Adrenal gland (tissue), 5 donors: ENCODE results near the gene EMILIN1.

Experiments
- POLR2A ChIP-seq, 2 donors: fragments of 450-650 bp; IDR thresholded peaks; one replicate each; pipeline ENCODE4 v1.6.1; 2017; ENCODE audit warnings: antibody characterized with exemption in 2 of 2, mild to moderate bottlenecking in 2 of 2, moderate library complexity in 1 of 2
- TF ChIP-seq, protein P1 (sequence below), 6 experiments: fragments of 450-650 bp in 4 of 6; fragments of 200-600 bp in 2 of 6; sonication (generic) in 1 of 6; IDR thresholded peaks; 1 replicate in 5 of 6; 2 replicates in 1 of 6; pipeline versions ENCODE4 v1.5.1 to v1.8.0; 2016 to 2021; ENCODE audit warnings: antibody characterized with exemption in 6 of 6, mild to moderate bottlenecking in 2 of 6, moderate library complexity in 1 of 6
- donor health status: DM: no; HTN: no; CAD: no.

DNA sequence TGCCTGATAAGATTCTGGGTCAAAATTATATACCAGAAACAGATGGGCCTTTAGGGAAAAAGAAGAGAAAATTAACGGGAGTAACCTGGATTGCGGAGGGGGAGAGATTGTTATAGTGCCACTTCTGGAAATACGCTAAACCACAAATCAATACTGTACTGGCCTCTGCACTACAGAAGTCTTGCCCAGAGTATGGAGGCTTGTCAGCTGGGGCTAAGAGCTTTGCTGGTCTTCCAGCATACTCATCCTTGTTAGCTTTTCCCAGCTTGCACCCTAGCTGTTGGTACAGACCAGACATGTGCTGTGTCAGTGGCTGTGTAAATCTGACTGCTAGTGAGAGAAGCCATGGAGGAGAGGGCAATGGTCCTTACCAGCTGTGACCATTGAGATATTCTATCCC is 18.1 kb upstream of the EMILIN1 start:
- TF ChIP-seq, protein P1, sequence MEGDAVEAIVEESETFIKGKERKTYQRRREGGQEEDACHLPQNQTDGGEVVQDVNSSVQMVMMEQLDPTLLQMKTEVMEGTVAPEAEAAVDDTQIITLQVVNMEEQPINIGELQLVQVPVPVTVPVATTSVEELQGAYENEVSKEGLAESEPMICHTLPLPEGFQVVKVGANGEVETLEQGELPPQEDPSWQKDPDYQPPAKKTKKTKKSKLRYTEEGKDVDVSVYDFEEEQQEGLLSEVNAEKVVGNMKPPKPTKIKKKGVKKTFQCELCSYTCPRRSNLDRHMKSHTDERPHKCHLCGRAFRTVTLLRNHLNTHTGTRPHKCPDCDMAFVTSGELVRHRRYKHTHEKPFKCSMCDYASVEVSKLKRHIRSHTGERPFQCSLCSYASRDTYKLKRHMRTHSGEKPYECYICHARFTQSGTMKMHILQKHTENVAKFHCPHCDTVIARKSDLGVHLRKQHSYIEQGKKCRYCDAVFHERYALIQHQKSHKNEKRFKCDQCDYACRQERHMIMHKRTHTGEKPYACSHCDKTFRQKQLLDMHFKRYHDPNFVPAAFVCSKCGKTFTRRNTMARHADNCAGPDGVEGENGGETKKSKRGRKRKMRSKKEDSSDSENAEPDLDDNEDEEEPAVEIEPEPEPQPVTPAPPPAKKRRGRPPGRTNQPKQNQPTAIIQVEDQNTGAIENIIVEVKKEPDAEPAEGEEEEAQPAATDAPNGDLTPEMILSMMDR (IDR thresholded peaks at IDR 0.05) = no peak
- no peak for TF ChIP-seq POLR2A (IDR thresholded peaks at IDR 0.05)
